Ramos (cell line): ENCODE results near the gene INVS.

Experiments used
- in situ Hi-C: fragments of 300-500 bp; cut with MboI; formaldehyde crosslinking; loops from one replicate; pipeline ENCODE4 v1.14.3; 2022; ENCODE audit warnings: low sequenced_read_pairs; ENCODE audit not compliant: unreplicated experiment

INVS gene

DNA sequence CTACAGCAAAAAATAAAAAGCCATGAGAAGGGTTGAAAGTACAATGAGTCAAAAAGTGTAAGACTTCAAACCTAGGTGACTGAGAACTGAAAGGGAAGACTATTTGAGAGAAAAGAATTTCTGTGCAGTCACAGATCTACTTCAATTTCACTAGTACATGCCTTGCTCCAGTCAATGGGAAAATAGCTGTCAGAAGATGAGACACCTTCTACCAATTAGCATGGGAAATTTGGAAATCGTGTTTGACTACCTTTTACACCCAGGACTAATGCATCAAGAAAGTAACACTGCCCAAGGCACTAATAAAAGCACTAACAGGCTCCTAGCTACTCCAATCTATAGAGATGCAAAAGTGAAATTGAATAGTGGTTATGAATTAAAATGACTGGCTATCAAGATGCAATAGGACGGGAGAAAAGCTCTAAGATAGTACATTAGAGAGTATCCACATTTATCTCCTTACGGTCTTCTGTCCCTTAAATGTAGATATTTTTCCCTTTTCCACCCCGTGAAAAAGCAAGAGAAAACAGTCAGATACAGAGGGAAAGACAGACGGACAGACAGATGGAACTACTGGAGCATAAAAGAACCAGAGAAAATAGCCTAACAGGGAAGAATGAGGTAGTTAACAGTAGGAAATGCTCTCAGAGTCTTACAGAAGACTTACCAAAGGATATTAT is 15.5 kb upstream of the INVS start:
- in situ Hi-C loops: loop anchor here (25.0 kb wide), 1 partner anchor 1971 kb away; the partner anchor contains the start of gene TRIM14

DNA sequence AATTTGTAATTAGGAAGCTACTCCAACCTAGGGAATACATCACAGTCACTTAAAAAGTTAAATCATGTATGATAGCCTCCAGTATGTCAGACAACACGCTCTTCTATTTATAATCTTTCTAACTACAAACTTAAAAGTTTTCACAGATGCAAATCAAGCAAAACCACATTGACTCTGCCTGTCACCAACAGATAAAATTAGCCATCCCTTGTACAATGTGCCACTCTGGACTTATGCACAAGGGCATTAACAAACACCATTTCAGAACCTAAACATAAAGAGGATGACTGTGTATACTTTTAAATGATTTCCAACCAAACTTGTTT is 15.0 kb upstream of the INVS start:
- in situ Hi-C loops: loop anchor here (25.0 kb wide), 1 partner anchor 1972 kb away; the partner anchor contains the start of gene TRIM14

DNA sequence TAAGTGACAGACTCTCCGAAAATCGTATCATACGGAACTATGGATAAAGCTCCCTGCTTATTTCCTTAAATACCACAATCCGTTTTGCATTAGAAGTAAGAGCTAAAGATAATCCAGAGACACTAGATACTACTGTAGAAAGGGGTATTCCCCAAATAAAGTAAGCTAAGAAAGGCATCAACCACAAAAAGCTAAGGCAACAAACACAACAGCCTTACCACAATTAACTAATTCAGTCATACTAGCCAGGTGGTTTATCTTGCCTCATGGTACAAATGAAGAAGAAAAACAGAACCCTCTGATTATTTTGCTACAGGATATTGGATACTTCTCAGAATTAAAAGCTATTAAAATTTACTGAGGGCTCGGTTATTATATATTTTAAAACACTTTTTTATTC is 14.3 kb upstream of the INVS start:
- in situ Hi-C loops: loop anchor here (25.0 kb wide), 1 partner anchor 1972 kb away; the partner anchor contains the start of gene TRIM14

DNA sequence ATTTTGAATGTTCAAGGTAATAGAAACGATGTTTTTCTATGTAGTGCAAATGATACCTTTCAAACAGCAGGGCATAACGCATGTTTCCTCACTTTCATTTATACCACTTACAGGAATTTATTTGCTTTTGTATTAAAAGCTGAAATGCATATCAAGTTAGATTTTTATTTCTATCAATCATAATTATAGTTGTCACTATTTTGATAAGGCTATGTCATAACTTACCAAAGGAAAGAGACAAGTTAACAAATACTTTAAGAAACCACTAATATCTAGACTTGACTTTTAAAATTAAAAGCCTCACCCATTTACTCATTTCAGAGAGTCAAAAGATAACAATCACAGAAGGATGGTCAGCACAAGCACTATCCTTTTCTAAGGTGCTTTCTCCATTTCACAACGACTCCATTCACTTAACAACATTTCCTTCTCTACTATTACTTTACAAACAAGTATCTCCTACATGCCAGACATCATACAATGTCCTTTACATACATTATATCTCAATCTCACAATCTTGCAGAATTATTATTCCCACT is 12.9 kb upstream of the INVS start:
- in situ Hi-C loops: loop anchor here (25.0 kb wide), 1 partner anchor 1974 kb away; the partner anchor contains the start of gene TRIM14

DNA sequence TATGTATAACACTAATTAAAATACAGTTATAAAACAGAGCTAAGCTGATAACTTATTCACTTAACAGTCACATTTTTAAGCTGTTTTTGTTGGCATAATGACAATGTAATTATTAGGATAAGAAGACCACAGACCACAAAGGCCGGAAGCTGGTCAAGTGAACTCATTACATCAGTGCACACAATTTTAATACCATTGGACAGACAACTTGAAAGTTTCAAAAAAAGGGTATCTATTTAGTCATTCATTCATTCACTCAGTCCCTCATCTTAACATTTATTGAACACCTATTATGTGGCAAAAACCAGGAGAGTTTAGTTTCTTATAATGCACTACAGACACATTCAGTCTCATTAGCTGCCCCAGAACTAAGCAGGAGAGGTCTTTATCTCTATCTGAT is 11.8 kb upstream of the INVS start:
- in situ Hi-C loops: loop anchor here (25.0 kb wide), 1 partner anchor 1975 kb away; the partner anchor contains the start of gene TRIM14

DNA sequence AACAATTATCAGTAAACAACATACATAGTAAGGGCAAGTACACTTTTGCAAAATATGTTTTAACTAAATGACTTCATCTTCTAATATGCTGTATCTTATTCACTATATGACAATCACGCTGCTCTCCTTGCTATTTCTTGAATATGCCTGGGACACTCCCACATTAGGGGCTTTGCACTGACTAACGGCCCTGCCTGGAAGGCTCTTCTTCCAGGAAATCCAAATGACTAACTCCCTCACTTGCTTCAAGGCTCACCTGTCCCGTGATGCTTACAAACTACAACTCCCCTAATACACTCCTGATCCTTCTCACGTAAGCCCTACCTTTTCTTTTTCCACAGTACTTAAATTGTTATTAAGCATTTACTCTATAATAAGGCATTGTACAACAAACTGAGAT is 10.8 kb upstream of the INVS start:
- in situ Hi-C loops: loop anchor here (25.0 kb wide), 1 partner anchor 1976 kb away; the partner anchor contains the start of gene TRIM14

DNA sequence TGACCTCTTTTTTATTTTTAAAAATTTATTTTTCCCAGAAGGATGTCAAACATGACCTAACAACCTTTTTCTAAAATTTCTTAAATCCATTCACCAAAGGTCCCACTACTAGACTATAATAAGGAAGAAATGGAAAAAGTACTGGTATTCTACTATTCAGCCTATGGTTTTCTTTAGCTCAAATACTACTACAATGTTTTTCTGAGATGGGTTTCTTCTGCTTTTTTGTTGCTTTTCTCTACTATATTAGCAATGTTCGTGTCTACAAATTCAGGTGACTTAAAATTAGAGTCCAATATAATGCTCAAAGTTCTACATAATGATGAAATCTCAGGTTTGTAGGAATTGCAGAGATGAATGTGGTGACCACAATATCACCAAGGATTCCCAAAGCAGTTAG is 8.2 kb upstream of the INVS start:
- in situ Hi-C loops: loop anchor here (25.0 kb wide), 1 partner anchor 1979 kb away; the partner anchor contains the start of gene TRIM14

DNA sequence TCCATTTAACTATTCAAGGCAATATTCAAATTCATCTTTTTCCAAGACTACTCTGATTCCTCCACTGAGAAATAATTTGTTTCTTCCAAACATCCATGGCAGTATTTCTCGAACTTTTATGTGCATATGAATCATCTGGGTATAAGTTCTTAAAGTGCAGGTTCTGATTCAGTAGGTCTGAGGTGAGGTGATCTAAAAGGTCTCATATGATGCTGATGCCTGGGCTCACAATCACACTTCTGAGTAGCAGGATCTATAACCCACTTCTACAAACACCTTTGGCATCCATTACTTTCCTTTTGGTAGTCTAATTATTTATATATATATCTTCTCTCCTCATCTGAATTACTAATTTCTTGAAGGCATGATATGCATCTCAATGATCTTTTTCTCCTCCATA is 7.4 kb upstream of the INVS start:
- in situ Hi-C loops: loop anchor here (25.0 kb wide), 1 partner anchor 1979 kb away; the partner anchor contains the start of gene TRIM14

DNA sequence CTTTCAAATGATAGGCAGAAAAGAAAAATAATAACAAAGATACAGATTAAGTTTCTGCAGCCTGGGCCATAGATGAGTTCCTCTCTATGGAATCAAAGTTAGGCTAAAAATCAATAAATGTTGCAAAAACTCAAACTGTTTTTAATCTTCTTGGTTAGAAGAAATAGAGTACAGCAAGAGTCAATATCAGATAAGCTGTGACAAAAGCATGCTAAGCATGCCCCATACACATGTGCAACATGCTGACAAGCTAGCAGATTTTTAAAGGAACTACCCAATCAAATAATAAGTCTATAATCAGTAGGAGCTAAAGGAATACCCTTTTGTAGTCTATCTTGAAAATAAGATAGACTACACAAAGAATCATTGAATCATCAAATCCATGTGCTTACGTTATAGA is 7.0 kb upstream of the INVS start:
- in situ Hi-C loops: loop anchor here (25.0 kb wide), 1 partner anchor 1980 kb away; the partner anchor contains the start of gene TRIM14

DNA sequence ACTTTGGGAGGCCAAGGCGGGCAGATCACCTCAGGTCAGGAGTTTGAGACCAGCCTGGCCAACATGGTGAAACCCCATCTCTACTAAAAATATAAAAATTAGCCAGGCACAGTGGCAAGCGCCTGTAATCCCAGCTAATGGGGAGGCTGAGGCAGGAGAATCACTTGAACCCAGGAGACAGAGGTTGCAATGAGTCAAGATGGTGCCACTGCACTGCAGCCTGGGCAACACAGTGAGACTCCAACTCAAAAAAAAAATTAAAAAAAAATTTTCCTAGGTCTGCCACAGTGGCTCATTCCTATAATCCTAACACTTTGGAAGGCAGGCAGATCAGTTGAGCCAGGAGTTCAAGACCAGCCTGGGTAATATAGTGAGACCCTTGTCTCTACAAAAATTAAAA is 4.6 kb upstream of the INVS start:
- in situ Hi-C loops: loop anchor here (25.0 kb wide), 1 partner anchor 1982 kb away; the partner anchor contains the start of gene TRIM14

DNA sequence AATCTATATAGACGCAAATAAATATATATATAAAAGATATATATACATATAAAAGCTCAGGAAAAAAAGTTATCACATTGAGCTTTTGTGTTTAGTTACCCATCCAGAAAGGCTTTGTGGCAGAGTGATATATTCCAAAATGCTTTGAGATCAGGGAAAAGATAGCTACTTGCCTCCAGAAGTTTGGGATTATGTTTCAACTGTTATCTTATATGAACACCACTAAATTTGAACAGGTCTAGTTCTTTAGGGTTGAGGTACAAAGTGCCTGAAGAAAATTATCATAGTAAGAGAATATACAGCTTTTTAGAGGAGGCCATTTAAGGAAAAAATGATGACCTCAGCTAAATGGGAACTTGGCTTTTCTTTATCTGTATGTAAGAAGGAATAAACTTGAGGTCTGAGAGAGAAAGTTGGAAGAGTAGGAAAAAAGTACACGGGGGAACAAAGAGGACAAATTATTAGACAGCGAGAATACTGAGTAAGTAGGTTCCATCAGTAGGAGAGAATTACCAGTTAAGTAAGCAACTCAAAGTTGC is 2.6 kb upstream of the INVS start:
- in situ Hi-C loops: loop anchor here (25.0 kb wide), 1 partner anchor 1984 kb away; the partner anchor contains the start of gene TRIM14

DNA sequence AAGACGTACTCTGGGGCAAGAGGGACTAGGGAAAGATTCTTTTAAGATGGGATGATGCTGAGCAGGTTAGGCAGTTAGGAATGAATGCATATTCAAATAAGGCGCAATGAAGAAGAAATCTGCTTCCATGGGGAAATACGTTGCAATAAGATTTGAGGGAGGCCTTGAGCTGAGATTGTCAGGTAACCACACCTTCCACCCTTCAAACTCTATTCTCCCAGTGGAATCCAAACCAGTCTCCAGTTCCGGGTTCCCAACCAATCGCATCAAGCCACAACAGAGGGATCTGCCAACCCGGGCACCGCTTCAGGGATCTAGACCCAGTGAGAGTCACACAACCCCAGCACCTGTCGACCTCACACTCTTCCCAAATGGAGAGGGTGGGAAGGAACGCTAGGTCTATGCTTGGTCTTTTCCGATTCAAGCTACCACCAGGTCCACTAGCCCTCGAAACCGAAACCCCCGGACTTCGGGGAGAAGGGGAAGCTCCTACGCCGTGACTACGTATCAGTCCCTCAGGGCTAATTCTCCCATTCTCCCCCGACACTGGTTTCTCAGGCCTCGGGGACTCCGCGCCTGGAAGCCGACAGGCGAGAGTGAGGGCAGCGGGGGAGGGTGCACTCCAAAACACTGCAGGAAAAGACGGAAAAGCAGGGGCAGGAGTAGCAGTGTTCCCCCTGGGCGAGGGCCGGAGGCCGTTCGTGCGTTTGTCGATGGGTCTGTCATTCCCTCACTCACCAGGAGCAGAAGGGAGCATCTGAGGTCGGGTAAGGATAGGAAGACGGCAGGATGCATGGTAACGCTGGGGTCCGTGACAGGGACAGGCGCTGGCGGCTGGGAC is 777 bp upstream of the INVS start:
- in situ Hi-C loops: loop anchor here (25.0 kb wide), 1 partner anchor 1986 kb away; the partner anchor contains the start of gene TRIM14

DNA sequence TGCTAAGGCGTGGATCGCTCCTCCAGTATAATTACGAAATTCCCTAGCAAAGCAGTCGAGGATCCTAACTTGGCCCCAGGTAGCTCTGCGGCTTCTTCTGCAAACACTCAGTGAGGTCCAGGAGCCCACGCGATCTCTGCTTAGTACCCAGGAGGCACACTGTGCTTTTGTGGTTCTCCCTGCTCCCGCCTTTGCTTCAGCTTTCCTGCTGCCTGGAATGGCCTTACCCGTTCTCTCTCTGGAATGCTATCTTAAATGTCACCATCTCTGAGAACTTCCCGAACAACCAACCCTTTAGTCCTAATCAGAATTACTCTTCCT is 639 bp downstream of the INVS start:
- in situ Hi-C loops: loop anchor here (25.0 kb wide), 1 partner anchor 1987 kb away; the partner anchor contains the start of gene TRIM14

DNA sequence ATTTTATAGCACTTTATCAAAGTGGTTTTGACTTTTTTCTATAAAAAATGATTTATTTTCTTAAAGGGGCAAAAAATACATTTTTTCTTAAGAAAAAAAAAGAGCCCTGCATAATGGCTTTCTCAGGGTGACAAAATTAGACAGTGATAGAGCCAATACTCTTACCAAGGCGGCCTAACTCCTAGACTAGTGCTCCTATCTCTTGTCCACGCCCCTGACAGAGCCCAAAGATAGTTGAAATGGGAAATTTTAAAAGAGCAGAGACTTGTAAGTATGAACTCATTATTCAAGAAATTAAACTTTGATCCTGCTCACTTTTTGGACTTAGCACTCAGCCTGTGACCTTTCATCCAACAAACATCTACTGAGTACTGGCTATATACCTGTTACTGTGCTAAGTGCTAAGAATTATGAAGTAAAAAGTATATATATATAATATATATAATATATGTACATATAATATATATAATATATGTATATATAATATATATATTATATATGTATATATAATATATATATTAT is 1.2 kb downstream of the INVS start:
- in situ Hi-C loops: no loop called here

DNA sequence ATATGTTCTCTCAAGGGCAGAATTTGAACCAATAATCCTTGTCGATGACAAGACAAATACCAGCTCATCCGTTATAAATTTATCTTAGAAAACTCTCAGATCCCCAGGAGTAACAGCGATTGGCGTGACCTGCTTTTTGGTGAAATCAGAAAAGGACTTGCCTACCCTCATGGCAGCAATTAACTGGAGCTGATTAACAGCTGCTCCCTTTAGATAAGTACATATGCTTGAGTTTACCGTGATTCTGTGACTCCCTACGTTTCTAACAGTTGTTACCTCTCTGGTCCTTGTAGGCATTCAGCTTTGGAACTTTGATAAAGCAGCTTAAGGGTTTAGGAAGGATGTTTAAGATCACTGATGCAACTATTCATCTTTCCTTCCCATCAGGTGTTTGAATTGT is 2.6 kb downstream of the INVS start:
- in situ Hi-C loops: no loop called here

DNA sequence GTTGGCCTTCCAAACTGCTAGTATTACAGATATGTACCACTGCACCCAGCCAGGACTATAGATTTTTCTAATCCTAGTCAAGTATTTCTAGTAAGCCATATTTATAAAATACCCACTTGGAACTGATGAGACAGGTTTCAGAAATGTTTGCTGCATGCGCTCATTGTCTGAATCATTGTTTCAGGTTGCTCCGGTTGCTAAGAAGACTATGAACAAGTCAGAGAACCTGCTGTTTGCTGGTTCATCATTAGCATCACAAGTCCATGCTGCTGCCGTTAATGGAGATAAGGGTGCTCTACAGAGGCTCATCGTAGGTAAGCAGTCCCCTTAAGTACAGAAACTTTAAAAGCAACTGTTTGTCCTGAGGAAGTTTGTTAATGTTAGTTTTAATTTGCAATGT is 5.3 kb downstream of the INVS start:
- in situ Hi-C loops: no loop called here

DNA sequence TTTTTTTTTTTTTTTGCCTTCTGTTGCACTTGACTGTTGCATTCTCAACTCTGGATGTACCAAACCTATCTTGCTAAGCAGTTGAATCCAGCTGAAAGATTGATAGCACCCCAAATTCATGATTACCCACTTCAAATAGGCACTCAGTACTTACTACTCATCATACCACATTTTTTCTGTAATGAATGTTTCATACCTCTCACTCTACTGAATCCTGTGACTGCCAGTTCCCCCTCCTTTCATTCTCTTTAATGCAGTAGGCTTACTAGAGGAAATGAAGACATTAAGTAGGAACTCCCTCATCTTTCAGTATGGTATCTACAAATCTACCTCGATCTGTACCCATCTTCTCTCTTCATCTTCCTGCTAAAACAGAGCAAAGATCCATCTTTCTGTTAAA is 6.8 kb downstream of the INVS start:
- in situ Hi-C loops: no loop called here

DNA sequence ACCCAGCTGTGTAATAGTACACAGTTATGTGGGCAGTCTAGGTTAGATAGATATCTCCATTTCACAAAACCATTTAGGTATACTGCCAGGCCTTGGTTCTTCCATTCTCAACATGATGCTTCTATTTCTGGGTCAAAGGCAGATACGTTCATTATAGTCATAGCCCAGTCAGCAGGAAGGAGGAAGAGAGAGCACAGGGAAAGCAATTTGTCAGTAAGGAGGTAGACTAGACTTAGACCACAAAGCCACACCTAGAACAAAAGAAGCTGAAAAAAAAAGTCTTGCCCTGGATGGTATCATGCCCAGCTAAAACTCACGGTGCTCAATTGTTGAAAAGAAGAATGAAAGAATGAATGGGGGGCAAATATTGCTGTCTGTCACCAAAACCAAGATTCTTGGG is 7.6 kb downstream of the INVS start:
- in situ Hi-C loops: no loop called here

DNA sequence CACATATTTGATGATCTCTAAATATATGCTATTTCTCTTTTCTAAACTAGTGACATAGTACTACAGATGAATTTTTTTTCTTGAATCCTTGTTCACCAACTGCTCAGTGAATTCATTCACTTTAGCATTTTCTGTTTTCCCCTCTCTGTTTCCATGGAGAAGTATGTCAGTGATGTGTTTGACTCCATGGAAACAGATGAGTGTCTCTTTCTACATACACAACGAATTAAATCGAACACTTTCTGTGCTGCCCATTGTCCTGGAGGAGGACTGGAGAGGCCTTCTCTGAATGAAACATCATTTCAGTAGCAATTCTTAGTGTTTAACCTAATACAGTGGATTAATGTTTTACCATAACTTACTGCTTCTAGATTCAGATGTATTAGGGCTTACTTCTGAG is 9.5 kb downstream of the INVS start:
- in situ Hi-C loops: no loop called here

DNA sequence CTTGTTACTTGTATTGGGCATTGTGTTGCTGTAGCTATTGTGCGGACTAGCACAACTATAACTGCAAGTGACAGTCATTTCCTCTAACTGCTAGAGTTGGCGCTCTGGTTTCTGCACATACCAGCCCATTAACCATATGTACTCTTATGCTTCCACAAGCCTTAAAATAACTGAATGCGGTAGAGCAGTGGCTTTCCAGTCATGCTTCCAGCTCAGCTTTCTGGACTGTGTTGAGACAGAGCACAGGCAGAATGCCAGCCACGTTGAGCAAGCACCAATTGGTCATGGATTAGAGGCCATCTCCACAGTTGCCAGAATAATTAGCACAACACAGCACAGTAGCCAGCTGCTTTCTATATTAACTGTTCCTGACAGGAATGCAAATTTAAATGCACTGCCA is 12.2 kb downstream of the INVS start:
- in situ Hi-C loops: no loop called here
